HEK293 (cell line): Measurements from ENCODE around the gene SMIM38.

Experiments
- CTCF ChIA-PET: fragments of 350-600 bp; formaldehyde crosslinking; extraction: SDS; loops from one replicate; lab custom pipeline; 2021; ENCODE audit warnings: antibody characterized with exemption; lab: Yijun Ruan, JAX
- POLR2A ChIA-PET: fragments of 300-600 bp; formaldehyde crosslinking; extraction: SDS; loops from one replicate; lab custom pipeline; 2020; ENCODE audit warnings: antibody characterized with exemption, inconsistent platforms; lab: Yijun Ruan, JAX
- H3K27ac ChIP-seq: fragments of 200-500 bp; sonication (Bioruptor generic); 2 replicates; pipeline ENCODE4 v1.5.1; 2014; ENCODE audit warnings: low read depth, low read length, control low read depth, inconsistent platforms; ENCODE audit errors: extremely low read depth
- H3K36me3 ChIP-seq, 2 experiments: fragments of 200-500 bp in 1 of 2; sonication (Bioruptor generic) in 1 of 2; 1 replicate in 1 of 2; 2 replicates in 1 of 2; pipeline ENCODE4 v1.5.1; 2014 to 2017; ENCODE audit warnings: inconsistent platforms in 2 of 2, low read length in 2 of 2; ENCODE audit not compliant: control insufficient read depth in 2 of 2, insufficient read depth in 1 of 2
- H3K4me1 ChIP-seq: fragments of 200-500 bp; sonication (Bioruptor generic); 2 replicates; pipeline ENCODE4 v1.5.1; 2014; ENCODE audit warnings: mild to moderate bottlenecking, low read length, inconsistent platforms; ENCODE audit not compliant: control insufficient read depth, insufficient read depth
- H3K4me3 ChIP-seq: 2 replicates; pipeline ENCODE4 v1.5.1; 2011; ENCODE audit warnings: low read depth, mild to moderate bottlenecking, control low read depth, low read length, moderate library complexity
- H3K9me3 ChIP-seq: fragments of 200-500 bp; sonication (Bioruptor generic); 2 replicates; pipeline ENCODE4 v1.5.1; 2014; ENCODE audit warnings: low read depth, low read length, inconsistent platforms; ENCODE audit not compliant: control insufficient read depth, insufficient read depth
- HOXA7 ChIP-seq: sonication (generic); formaldehyde crosslinking; IDR thresholded peaks from 2 replicates; pipeline ENCODE4 v1.8.1; 2022; ENCODE audit warnings: missing genetic modification reagents, borderline replicate concordance
- SP7 ChIP-seq: fragments of 450-650 bp; formaldehyde crosslinking; IDR thresholded peaks from 2 replicates; pipeline ENCODE4 v1.5.1; 2016; ENCODE audit warnings: missing biosample characterization, missing genetic modification characterization
- ZFP3 ChIP-seq: fragments of 450-650 bp; formaldehyde crosslinking; IDR thresholded peaks from 2 replicates; pipeline ENCODE4 v1.5.1; 2016; ENCODE audit warnings: low read depth, missing biosample characterization, missing genetic modification characterization
- ZNF169 ChIP-seq: fragments of 450-650 bp; formaldehyde crosslinking; IDR thresholded peaks from 2 replicates; pipeline ENCODE4 v1.5.1; 2016; ENCODE audit warnings: missing biosample characterization, missing genetic modification characterization
- ZNF2 ChIP-seq: fragments of 450-650 bp; formaldehyde crosslinking; IDR thresholded peaks from 2 replicates; pipeline ENCODE4 v1.5.1; 2016; ENCODE audit warnings: missing biosample characterization, missing genetic modification characterization
- ZNF23 ChIP-seq: fragments of 450-650 bp; formaldehyde crosslinking; IDR thresholded peaks from 2 replicates; pipeline ENCODE4 v1.5.1; 2016; ENCODE audit warnings: missing biosample characterization, missing genetic modification characterization, borderline replicate concordance
- ZNF335 ChIP-seq: fragments of 450-650 bp; formaldehyde crosslinking; conservative IDR thresholded peaks from 2 replicates; pipeline ENCODE4 v1.5.1; 2016; ENCODE audit warnings: missing biosample characterization, missing genetic modification characterization
- ZNF394 ChIP-seq: fragments of 450-650 bp; formaldehyde crosslinking; IDR thresholded peaks from 2 replicates; pipeline ENCODE4 v1.5.1; 2016; ENCODE audit warnings: missing biosample characterization, missing genetic modification characterization, mild to moderate bottlenecking, moderate library complexity, borderline replicate concordance
- ZNF404 ChIP-seq: fragments of 450-650 bp; formaldehyde crosslinking; IDR thresholded peaks from 2 replicates; pipeline ENCODE4 v1.5.1; 2017; ENCODE audit warnings: missing biosample characterization, missing genetic modification characterization
- ZNF48 ChIP-seq: fragments of 450-650 bp; formaldehyde crosslinking; IDR thresholded peaks from 2 replicates; pipeline ENCODE4 v1.5.1; 2016; ENCODE audit warnings: missing biosample characterization, missing genetic modification characterization
- ZNF555 ChIP-seq: fragments of 450-650 bp; formaldehyde crosslinking; conservative IDR thresholded peaks from 2 replicates; pipeline ENCODE4 v1.5.1; 2017; ENCODE audit warnings: missing biosample characterization, mild to moderate bottlenecking, missing genetic modification characterization, inconsistent platforms
- ZNF621 ChIP-seq: fragments of 450-650 bp; formaldehyde crosslinking; IDR thresholded peaks from 2 replicates; pipeline ENCODE4 v1.5.1; 2017; ENCODE audit warnings: missing biosample characterization, missing genetic modification characterization
- ZNF670 ChIP-seq: fragments of 450-650 bp; formaldehyde crosslinking; IDR thresholded peaks from 2 replicates; pipeline ENCODE4 v1.5.1; 2016; ENCODE audit warnings: missing biosample characterization, missing genetic modification characterization, low read depth
- ZNF776 ChIP-seq: fragments of 450-650 bp; formaldehyde crosslinking; IDR thresholded peaks from 2 replicates; pipeline ENCODE4 v1.5.0; 2017; ENCODE audit warnings: missing biosample characterization, missing genetic modification characterization, borderline replicate concordance
- ZNF843 ChIP-seq: fragments of 450-650 bp; formaldehyde crosslinking; IDR thresholded peaks from 2 replicates; pipeline ENCODE4 v1.5.1; 2016; ENCODE audit warnings: missing biosample characterization, missing genetic modification characterization
- ZSCAN23 ChIP-seq: fragments of 450-650 bp; formaldehyde crosslinking; IDR thresholded peaks from 2 replicates; pipeline ENCODE4 v1.5.1; 2016; ENCODE audit warnings: missing biosample characterization, missing genetic modification characterization
- TF ChIP-seq, protein P1 (sequence below): fragments of 450-650 bp; formaldehyde crosslinking; IDR thresholded peaks from 2 replicates; pipeline ENCODE4 v1.5.1; 2016; ENCODE audit warnings: missing biosample characterization, missing genetic modification characterization
- TF ChIP-seq, protein P2 (sequence below): fragments of 450-650 bp; formaldehyde crosslinking; IDR thresholded peaks from 2 replicates; pipeline ENCODE4; 2016; ENCODE audit warnings: missing biosample characterization, missing genetic modification characterization
- TF ChIP-seq, protein P3 (sequence below): fragments of 450-650 bp; formaldehyde crosslinking; IDR thresholded peaks from 2 replicates; pipeline ENCODE4 v1.5.1; 2016; ENCODE audit warnings: missing biosample characterization, missing genetic modification characterization, borderline replicate concordance
- TF ChIP-seq, protein P4 (sequence below): fragments of 450-650 bp; formaldehyde crosslinking; IDR thresholded peaks from 2 replicates; pipeline ENCODE4 v1.5.1; 2016; ENCODE audit warnings: missing biosample characterization, missing genetic modification characterization

SMIM38 gene

DNA sequence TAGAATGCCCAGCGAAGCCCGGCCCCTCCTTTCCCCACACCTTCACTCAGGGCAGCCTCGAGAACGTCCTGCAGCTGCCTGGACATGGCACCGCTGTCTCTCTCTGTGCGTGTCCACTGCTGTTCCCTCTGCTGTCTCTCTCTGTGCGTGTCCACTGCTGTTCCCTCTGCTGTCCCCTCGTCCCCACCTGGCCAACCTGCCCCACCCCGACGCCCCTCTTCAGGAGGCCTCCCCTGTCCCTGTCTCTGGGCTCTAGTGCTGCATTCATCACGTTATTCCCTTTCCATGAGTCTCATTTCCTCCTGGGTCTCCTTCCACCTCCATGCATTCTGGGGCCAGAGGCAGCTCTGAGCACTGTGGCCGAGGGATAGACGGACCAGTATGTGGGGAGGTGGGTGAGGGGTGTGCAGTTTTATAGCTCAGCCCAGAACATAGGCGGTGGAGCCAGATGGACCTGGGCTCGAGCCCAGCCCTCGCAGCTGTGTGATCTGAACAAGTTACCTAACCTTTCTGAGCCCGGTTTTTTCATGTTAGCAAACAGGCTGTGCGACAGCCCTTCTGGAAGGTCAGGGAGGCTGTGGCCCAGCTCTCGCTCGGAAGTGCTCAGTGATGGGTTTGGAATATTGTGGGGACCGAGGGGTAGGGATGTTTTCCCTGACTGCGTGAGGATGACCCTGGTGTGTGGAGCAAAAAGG is 41.9 kb upstream of the SMIM38 start:
- TF ChIP-seq ZNF23 (no peak), ZNF776 (no peak), ZNF670 (no peak), ZSCAN23 (no peak), SP7 (tag by site-specific recombination) (no peak), ZNF169 (tag by site-specific recombination) (no peak), ZNF621 (tag by site-specific recombination) (no peak), ZNF394 (tag by site-specific recombination) (no peak), ZFP3 (tag by site-specific recombination) (no peak), HOXA7 (CRISPR knock-in tag) (no peak), ZNF335 (tag by site-specific recombination) (no peak), ZNF843 (tag by site-specific recombination) (no peak), ZNF2 (tag by site-specific recombination) (no peak), ZNF404 (tag by site-specific recombination) (no peak), ZNF48 (tag by site-specific recombination) (no peak), ZNF555 (no peak)
- TF ChIP-seq, protein P1, sequence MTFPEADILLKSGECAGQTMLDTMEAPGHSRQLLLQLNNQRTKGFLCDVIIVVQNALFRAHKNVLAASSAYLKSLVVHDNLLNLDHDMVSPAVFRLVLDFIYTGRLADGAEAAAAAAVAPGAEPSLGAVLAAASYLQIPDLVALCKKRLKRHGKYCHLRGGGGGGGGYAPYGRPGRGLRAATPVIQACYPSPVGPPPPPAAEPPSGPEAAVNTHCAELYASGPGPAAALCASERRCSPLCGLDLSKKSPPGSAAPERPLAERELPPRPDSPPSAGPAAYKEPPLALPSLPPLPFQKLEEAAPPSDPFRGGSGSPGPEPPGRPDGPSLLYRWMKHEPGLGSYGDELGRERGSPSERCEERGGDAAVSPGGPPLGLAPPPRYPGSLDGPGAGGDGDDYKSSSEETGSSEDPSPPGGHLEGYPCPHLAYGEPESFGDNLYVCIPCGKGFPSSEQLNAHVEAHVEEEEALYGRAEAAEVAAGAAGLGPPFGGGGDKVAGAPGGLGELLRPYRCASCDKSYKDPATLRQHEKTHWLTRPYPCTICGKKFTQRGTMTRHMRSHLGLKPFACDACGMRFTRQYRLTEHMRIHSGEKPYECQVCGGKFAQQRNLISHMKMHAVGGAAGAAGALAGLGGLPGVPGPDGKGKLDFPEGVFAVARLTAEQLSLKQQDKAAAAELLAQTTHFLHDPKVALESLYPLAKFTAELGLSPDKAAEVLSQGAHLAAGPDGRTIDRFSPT: no peak
- TF ChIP-seq, protein P2, sequence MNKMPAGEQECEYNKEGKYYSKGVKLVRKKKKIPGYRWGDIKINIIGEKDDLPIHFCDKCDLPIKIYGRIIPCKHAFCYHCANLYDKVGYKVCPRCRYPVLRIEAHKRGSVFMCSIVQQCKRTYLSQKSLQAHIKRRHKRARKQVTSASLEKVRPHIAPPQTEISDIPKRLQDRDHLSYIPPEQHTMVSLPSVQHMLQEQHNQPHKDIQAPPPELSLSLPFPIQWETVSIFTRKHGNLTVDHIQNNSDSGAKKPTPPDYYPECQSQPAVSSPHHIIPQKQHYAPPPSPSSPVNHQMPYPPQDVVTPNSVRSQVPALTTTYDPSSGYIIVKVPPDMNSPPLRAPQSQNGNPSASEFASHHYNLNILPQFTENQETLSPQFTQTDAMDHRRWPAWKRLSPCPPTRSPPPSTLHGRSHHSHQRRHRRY (tag by site-specific recombination): no peak
- TF ChIP-seq, protein P3, sequence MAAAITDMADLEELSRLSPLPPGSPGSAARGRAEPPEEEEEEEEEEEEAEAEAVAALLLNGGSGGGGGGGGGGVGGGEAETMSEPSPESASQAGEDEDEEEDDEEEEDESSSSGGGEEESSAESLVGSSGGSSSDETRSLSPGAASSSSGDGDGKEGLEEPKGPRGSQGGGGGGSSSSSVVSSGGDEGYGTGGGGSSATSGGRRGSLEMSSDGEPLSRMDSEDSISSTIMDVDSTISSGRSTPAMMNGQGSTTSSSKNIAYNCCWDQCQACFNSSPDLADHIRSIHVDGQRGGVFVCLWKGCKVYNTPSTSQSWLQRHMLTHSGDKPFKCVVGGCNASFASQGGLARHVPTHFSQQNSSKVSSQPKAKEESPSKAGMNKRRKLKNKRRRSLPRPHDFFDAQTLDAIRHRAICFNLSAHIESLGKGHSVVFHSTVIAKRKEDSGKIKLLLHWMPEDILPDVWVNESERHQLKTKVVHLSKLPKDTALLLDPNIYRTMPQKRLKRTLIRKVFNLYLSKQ (tag by site-specific recombination): no peak
- TF ChIP-seq, protein P4, sequence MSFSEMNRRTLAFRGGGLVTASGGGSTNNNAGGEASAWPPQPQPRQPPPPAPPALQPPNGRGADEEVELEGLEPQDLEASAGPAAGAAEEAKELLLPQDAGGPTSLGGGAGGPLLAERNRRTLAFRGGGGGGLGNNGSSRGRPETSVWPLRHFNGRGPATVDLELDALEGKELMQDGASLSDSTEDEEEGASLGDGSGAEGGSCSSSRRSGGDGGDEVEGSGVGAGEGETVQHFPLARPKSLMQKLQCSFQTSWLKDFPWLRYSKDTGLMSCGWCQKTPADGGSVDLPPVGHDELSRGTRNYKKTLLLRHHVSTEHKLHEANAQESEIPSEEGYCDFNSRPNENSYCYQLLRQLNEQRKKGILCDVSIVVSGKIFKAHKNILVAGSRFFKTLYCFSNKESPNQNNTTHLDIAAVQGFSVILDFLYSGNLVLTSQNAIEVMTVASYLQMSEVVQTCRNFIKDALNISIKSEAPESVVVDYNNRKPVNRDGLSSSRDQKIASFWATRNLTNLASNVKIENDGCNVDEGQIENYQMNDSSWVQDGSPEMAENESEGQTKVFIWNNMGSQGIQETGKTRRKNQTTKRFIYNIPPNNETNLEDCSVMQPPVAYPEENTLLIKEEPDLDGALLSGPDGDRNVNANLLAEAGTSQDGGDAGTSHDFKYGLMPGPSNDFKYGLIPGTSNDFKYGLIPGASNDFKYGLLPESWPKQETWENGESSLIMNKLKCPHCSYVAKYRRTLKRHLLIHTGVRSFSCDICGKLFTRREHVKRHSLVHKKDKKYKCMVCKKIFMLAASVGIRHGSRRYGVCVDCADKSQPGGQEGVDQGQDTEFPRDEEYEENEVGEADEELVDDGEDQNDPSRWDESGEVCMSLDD (tag by site-specific recombination): no peak
- Histone ChIP-seq H3K4me1 (no peaks in the 10 kb centered on the region), H3K4me3 (no peak overlapping the region), H3K27ac (no peak overlapping the region), H3K9me3 (no peaks in the 10 kb centered on the region), H3K36me3 (no peaks in the 10 kb centered on the region)
- ChIA-PET POLR2A (no interaction called here), CTCF (interaction anchor here (0.6 to 1.7 kb wide), 3 partner anchors 12 to 529 kb away, joined by 4 to 6 read pairs (median 6); no protein-coding TSS in a partner anchor)
